HG02798 (cell line): ENCODE measurements around the gene GOLGA5.
"Not testable (repeated sequence)": the region's sequence is repeated elsewhere in the genome, so short reads cannot be mapped to it uniquely, and the experiment has no call there.

Source experiments
- ATAC-seq: cut with Tn5 transposase; IDR thresholded peaks from one replicate; pipeline ENCODE4 v1.9.1; 2021; ENCODE audit warnings: mild to moderate bottlenecking; ENCODE audit not compliant: unreplicated experiment, poor library complexity

The GOLGA5 gene

GRCh38 chr14:92793709-92794546, at the start of gene GOLGA5:
Gene GOLGA5 (plus strand): TSS chr14:92794305. CDS start chr14:92797438, 3,133 bp downstream.
- peak; percentile 97 for ATAC-seq

DNA sequence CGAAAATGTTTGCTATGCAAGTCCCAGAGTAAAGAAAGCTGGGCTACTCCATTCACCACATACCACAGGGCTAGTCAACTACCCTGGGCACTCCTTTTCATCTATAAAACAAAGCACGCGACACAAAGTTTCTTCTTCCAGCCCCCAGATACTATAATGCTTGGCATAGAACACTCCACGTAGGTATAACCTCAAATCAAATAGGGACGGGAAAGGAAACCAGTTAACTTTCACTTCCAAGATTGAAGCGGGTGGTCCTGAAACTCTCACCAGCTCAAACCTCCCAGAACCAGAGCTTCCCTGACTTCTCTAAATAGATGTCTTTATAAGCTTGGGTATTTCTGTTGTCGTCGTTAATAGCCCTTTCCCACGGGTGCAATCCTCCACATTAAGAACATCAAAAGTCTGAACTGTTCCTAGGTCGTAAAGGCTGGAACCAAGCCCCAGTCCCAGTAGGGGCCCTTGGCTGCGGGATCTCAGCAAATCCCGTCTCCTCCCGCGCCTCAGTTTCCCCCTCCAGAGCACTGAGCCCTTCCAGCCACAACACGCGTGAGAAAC, 46.3 kb upstream of the GOLGA5 start:
- ATAC-seq: peak; percentile 2

- peak; percentile 83 for ATAC-seq
Observed at GRCh38 chr14:92748259-92749016, 45.7 kb upstream of the GOLGA5 start, which contains the start of gene LGMN. Gene LGMN (minus strand): TSS chr14:92748627. CDS start chr14:92732786, 15,841 bp downstream.

DNA sequence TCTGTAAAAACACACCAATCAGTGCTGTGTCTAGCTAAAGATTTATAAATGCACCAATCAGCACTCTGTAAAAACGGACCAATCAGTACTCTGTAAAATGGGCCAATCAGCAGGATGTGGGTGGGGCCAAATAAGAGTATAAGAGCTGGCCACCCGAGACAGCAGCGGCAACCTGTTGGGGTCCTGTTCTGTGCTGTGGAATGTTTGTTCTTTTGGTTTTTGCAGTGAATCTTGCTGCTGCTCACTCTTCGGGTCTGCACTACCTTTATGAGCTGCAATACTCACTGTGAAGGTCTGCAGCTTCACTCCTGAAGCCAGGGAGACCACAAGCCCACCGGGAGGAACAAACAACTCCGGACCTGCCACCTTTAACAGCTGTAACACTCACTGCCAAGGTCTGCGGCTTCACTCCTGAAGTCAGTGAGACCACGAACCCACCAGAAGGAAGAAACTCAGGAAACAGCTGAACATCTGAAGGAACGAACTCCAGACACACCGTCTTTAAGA, 43.8 kb upstream of the GOLGA5 start:
- not testable (repeated sequence) for ATAC-seq

- no peak for ATAC-seq
Observed at GRCh38 chr14:92750994-92751400, 43.1 kb upstream of the GOLGA5 start.

DNA sequence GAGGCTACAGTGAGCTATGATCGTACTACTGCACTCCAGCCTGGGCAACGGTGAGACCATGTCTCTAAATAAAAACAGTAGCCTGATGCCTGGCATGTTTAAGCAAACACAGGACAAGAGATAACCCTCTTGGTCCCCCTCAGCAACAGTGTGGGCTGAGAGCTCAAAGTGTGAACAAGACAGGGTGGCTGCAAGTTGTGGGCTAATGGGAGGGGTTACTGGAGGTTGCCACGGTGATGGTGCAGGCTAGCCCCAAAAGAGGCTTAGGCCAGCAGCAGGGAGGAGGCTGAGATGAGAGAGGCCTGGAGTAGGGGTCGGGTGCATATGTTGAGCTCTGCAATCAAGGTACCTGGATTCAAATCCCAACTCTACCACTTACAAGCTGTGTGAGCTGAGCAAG, 42.3 kb upstream of the GOLGA5 start:
- no peak for ATAC-seq

DNA sequence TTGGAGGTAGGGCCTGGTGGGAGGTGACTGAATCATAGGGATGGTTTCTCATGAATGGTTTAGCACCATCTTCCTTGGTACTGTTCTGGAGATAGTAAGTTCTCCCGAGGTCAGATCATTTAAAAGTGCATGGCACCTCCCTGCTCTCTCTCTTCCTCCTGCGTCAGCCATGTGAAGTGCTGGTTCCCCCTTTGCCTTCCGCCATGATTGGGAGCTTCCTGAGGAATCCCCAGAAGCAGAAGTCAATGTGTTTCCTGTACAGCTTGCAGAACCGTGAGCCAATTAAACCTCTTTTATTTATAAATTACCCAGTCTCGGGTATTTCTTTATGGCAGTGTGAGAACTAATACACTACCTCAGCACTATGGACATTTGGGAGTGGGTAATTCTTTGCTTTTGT, 40.9 kb upstream of the GOLGA5 start:
- ATAC-seq: no peak

DNA sequence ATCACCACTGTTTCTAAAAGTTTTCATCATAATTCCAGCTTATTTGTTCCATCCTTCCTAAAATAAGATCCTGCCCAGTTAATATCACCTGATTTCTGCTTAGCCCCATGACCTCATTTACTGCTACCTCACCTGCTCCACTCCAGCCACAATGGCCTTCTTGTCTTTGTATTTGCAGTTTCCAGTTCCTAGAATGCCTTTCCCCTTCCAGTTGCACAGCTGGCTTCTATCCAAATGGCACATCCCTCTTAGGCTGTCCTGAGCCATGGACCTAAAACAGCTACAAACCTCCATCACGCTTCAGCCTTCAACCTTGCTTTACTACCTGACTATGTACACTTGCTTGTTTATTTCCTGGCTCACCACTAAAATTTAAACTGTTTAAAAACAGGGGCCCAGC, 39.1 kb upstream of the GOLGA5 start:
- ATAC-seq: no peak

DNA sequence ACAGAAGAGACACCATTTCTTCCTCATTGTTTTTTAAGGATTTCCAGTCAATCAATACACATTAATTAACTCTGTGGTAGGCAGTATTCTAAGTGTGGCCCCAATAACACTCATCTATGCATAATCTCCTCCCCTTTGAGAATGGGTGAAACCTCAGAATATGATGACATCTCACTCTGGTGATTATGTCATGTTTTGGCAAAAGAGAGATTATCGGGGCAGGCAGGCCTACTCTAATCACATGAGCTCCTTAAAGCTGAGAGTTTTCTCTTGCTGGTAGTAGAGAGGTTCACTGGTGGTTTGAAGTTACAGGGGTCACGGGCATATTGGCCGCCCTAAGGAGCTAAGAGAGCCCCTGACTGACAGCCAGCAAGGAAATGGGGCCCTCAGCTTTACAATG, 38.6 kb upstream of the GOLGA5 start:
- no peak for ATAC-seq

- ATAC-seq: no peak
Observed at GRCh38 chr14:92756446-92756845, 37.7 kb upstream of the GOLGA5 start.

- no peak for ATAC-seq
Observed at GRCh38 chr14:92759300-92759678, 34.8 kb upstream of the GOLGA5 start.

DNA sequence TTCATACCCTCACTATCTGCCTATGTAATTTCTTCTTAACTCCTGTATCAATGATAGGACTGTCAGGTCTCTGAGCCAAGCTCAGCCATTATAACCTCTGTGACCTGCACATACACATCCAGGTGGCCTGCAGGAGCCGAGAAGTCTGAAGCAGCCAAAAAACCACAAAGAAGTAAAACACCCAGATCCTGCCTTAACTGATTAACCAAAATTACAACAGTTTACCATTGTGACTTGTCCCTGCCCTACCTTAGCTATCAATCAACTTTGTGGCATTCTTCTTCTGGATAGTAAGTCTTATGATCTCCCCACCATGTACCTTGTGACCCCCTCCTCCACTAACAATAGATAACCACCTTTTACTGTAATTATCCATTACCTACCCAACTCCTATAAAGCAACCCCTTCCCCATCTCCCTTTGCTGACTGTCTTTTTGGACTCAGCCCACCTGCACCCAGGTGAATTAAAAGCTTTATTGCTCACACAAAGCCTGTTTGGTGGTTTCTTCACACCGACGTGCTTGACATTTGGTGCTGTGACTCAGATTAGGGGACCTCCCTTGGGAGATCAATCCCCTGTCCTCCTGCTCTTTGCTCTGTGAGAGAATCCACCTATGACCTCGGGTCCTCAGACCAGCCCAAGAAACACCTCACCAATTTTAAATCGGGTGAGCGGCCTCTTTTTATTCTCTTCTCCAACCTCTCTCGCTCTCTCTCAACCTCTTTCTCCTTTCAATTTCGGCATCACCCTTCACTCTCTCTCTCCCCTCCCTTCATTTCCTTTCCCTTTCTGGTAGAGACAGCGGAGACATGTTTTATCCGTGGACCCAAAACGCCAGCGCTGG, 34.2 kb upstream of the GOLGA5 start:
- no peak for ATAC-seq

DNA sequence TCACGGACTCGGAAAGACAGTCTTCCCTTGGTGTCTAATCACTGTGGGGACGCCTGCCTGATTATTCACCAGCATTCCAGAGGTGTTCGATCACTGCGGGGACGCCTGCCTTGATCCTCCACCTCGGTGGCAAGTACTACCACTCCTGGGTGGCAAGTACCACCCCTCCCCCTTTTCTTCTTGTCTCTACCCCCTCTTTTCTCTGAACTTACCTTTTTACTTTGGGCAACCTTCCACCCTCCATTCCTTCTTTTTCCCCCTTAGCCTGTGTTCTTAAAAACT, 33.6 kb upstream of the GOLGA5 start:
- ATAC-seq: no peak

GRCh38 chr14:92763666-92764631, 30.2 kb upstream of the GOLGA5 start:
- not testable (repeated sequence) for ATAC-seq

DNA sequence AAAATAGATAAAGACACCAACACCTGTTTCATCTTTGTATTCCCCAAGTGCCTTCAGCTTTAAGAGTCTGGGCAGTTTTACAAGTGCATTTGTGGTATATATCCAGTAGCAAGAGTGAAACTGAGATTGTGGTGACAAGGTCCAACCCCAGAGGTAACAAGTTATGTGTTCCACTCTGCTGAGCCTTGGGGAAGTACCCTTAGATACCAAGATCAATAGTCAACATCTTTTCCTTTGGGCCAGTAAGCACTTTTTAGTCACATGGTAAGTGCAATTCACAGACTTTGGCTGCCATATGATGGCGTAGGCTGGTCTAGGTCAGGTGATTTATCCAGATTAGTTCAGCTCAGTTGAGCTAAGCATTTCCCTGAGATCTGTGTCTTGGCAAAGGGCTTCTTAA, 25.9 kb upstream of the GOLGA5 start:
- ATAC-seq: peak; percentile 98

- no peak for ATAC-seq
Observed at GRCh38 chr14:92768795-92769194, 25.3 kb upstream of the GOLGA5 start.

- ATAC-seq: no peak
Observed at GRCh38 chr14:92770484-92770883, 23.6 kb upstream of the GOLGA5 start.

DNA sequence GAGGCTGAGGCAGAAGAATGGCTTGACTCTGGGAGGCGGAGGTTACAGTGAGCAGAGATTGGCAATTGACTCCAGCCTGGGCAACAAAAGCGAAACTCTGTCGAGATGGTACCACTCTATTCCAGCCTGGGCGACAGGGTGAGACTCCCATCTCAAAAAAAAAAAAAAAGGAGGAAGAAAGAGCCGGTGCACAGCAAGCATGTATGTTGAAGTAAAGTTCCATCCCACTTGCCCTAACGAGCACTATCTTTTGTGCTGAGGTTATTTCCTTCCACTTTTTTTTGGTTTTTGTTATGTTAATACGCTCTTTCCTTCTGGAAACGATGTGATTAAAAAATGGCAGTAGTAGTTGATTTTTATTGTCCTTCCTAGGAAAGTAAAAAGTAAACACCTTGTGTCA, 19.5 kb upstream of the GOLGA5 start:
- ATAC-seq: no peak

DNA sequence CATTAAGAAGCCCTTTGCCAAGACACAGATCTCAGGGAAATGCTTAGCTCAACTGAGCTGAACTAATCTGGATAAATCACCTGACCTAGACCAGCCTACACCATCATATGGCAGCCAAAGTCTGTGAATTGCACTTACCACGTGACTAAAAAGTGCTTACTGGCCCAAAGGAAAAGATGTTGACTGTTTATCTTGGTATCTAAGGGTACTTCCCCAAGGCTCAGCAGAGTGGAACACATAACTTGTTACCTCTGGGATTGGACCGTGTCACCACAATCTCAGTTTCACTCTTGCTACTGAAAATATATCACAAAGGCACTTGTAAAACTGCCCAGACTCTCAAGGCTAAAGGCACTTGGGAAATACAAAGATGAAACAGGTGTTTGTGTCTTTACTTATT, 18.8 kb upstream of the GOLGA5 start:
- ATAC-seq: peak; percentile 97
